ENCODE measurements around the gene PEX14. TPM values are rescaled to one million over a fixed set of nuclear protein-coding genes. Genes with fewer than 3 reads are reported as not detected.

Gene PEX14
- total RNA-seq, 1 donor from 2014 or later, result 28.0 TPM

DNA sequence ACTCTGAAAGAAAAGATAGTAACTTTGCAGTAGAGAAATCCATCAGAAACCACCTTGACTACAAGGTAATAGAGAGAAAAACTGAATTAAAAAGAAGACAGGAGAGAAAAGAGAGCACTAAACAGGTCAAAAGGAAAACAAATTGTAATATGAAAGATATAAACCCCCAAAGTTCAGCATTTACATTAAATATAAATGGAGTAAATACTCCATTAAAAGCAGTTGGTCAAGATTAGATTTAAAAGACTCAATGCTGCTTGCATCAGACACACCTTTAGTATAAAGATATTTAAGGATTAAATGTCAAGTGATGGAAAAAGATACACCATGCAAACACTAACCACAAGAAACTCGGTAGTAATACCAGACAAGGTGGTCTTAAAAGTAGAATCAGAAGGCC is 110.5 kb downstream of the PEX14 start:
- Mint-ChIP-seq H3K4me1 (no peaks in the 10 kb centered on the region), H3K27me3 (ENCODE audit: low read depth) (no peaks in the 10 kb centered on the region), H3K27ac (ENCODE audit: unreplicated experiment) (no peak overlapping the region), H3K36me3 (ENCODE audit: low read depth) (peaks cover 3% of the 10 kb centered on the region), H3K9me3 (peaks cover 3% of the 10 kb centered on the region), H3K4me3 (no peak overlapping the region)
- TF ChIP-seq CTCF (conservative IDR thresholded peaks at IDR 0.05), result no peak
- no peak for DNase-seq (ENCODE audit: low read depth, low spot score)

DNA sequence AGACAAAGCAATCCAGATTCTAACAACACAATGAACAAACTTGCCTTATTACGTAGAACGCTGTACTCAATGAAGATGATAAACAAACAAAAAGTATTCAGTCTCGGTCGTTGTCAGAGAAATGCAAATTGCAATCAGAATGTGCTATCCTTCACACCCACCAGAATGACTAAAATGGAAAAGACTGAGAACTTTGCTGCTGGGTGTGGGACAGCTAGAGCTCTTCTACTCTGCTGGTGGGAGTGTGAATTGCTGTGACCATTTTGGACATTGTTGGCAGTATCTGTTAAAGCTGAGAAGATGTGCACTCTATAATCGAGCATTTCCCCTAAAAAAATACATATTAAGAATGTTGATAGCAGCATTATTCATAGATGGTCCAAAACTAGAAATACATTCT is 111.4 kb downstream of the PEX14 start:
- Mint-ChIP-seq H3K27me3 (ENCODE audit: low read depth) (no peaks in the 10 kb centered on the region), H3K4me3 (no peak overlapping the region), H3K36me3 (ENCODE audit: low read depth) (peaks cover 3% of the 10 kb centered on the region), H3K9me3 (peaks cover 3% of the 10 kb centered on the region), H3K27ac (ENCODE audit: unreplicated experiment) (no peak overlapping the region), H3K4me1 (no peaks in the 10 kb centered on the region)
- TF ChIP-seq CTCF (conservative IDR thresholded peaks at IDR 0.05), result peak; percentile 48
- no peak for DNase-seq (ENCODE audit: low read depth, low spot score)

DNA sequence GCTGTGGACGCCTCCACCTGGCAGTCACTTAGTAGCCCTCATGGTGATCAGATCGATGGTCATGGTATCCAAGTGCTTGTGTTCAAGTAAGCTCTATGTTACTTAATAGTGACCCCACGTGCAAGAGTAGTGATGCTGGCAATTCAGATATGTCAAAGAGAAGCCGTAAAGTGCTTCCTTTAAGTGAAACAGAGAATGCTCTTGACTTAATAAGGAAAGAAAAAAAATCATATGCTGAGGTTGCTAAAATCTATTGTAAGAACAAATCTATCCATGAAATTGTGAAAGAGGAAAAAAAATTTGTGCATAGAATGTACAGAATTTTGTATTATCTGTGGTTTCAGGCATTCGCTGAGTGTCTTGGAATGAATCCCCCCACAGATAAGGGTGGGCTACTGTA is 113.9 kb downstream of the PEX14 start:
- Mint-ChIP-seq H3K27ac (ENCODE audit: unreplicated experiment) (no peak overlapping the region), H3K9me3 (peaks cover 3% of the 10 kb centered on the region), H3K27me3 (ENCODE audit: low read depth) (no peaks in the 10 kb centered on the region), H3K4me1 (peaks cover 4% of the 10 kb centered on the region), H3K4me3 (no peak overlapping the region), H3K36me3 (ENCODE audit: low read depth) (peaks cover 3% of the 10 kb centered on the region)
- no peak for DNase-seq (ENCODE audit: low read depth, low spot score)
- no peak for TF ChIP-seq CTCF (conservative IDR thresholded peaks at IDR 0.05)

GRCh38 chr1:10589074-10589473 is 114.3 kb downstream of the PEX14 start:
- Mint-ChIP-seq H3K27me3 (ENCODE audit: low read depth) (no peaks in the 10 kb centered on the region), H3K4me1 (peaks cover 4% of the 10 kb centered on the region), H3K4me3 (no peak overlapping the region), H3K36me3 (ENCODE audit: low read depth) (peaks cover 3% of the 10 kb centered on the region), H3K9me3 (peaks cover 3% of the 10 kb centered on the region), H3K27ac (ENCODE audit: unreplicated experiment) (no peak overlapping the region)
- no peak for DNase-seq (ENCODE audit: low read depth, low spot score)
- no peak for TF ChIP-seq CTCF (conservative IDR thresholded peaks at IDR 0.05)

DNA sequence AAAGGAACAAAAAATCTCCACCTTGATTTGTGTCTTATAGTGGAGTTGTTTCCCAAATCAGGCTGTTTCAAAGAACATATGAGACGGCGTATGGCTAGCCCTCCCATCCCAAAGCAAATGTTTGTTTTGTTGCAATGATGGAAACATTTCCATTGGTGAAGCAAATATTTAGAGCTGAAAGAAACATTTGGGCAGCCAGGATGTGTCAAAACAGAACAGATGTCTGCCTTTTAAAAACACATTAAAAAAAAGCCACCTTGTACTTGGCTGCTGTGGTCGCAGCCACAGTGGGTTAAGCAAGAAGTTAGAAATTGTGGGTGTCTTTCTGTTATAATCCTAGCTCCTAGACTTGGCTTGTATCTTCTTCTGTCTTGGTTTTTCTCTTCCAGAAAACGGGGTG is 116.3 kb downstream of the PEX14 start:
- no peak for DNase-seq (ENCODE audit: low read depth, low spot score)
- peaks cover 20% of the 10 kb centered on the region for H3K4me1 Mint-ChIP-seq
- H3K27me3 Mint-ChIP-seq (ENCODE audit: low read depth), result no peaks in the 10 kb centered on the region
- no peak overlapping the region for H3K4me3 Mint-ChIP-seq
- no peaks in the 10 kb centered on the region for H3K9me3 Mint-ChIP-seq
- TF ChIP-seq CTCF (conservative IDR thresholded peaks at IDR 0.05), result no peak
- H3K27ac Mint-ChIP-seq (ENCODE audit: unreplicated experiment), result no peak overlapping the region
- H3K36me3 Mint-ChIP-seq (ENCODE audit: low read depth), result no peaks in the 10 kb centered on the region

DNA sequence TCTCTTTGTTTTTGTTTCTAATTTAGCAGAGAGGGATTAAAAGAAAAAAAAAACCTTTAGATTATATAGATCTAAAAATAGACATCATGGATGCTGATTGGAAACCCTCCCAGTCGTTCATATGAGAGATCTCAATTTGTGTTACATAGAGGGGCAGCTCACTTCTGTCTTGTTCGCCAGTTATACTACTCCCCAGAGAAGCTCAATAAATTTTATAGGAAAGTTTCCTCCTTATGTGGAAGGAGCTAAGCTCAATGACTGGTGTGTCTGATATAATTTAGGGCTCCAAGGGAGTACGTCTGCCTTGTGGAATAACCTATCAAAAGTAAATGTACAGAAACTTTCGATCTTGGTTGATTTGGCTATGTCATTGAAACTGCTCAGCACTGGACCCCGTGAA is 117.6 kb downstream of the PEX14 start:
- Mint-ChIP-seq H3K4me3 (no peak overlapping the region), H3K9me3 (no peaks in the 10 kb centered on the region), H3K27me3 (ENCODE audit: low read depth) (no peaks in the 10 kb centered on the region), H3K4me1 (peaks cover 30% of the 10 kb centered on the region), H3K36me3 (ENCODE audit: low read depth) (no peaks in the 10 kb centered on the region), H3K27ac (ENCODE audit: unreplicated experiment) (no peak overlapping the region)
- no peak for DNase-seq (ENCODE audit: low read depth, low spot score)
- no peak for TF ChIP-seq CTCF (conservative IDR thresholded peaks at IDR 0.05)

Measured in neural crest cell (in vitro differentiated cells).